HUES48 (cell line): ENCODE data around the gene CHPF.

Experiments used
- H3K27ac ChIP-seq: one replicate; pipeline ENCODE4 v1.7.0; 2013; ENCODE audit warnings: low read depth, low read length, inconsistent platforms
- H3K27me3 ChIP-seq: 2 replicates; pipeline ENCODE4 v1.6.1; 2013; ENCODE audit warnings: mild to moderate bottlenecking, low read length; ENCODE audit not compliant: control insufficient read depth, insufficient read depth
- H3K36me3 ChIP-seq: 2 replicates; pipeline ENCODE4 v1.6.1; 2013; ENCODE audit warnings: low read length; ENCODE audit not compliant: control insufficient read depth, insufficient read depth
- H3K4me1 ChIP-seq: 2 replicates; pipeline ENCODE4 v1.6.1; 2013; ENCODE audit warnings: mild to moderate bottlenecking, low read length; ENCODE audit not compliant: control insufficient read depth, insufficient read depth
- H3K4me3 ChIP-seq: 2 replicates; pipeline ENCODE4 v1.5.1; 2013; ENCODE audit warnings: mild to moderate bottlenecking, low read depth, low read length
- H3K9ac ChIP-seq: 2 replicates; pipeline ENCODE4 v1.6.1; 2013; ENCODE audit warnings: mild to moderate bottlenecking, low read depth, low read length, moderate library complexity
- H3K9me3 ChIP-seq: 2 replicates; pipeline ENCODE4 v1.6.1; 2013; ENCODE audit warnings: low read length; ENCODE audit not compliant: control insufficient read depth, insufficient read depth

Gene CHPF

GRCh38 chr2:219515874-219516629 lies 27.6 kb downstream of the CHPF start:
- Histone ChIP-seq H3K27me3 (peaks cover 66% of the 10 kb centered on the region), H3K4me1 (peaks cover 26% of the 10 kb centered on the region), H3K9ac (no peak overlapping the region), H3K4me3 (no peak overlapping the region), H3K36me3 (no peaks in the 10 kb centered on the region), H3K27ac (no peak overlapping the region), H3K9me3 (no peaks in the 10 kb centered on the region)

GRCh38 chr2:219514836-219515235 lies 28.8 kb downstream of the CHPF start:
- H3K4me1 ChIP-seq: peaks cover 26% of the 10 kb centered on the region
- no peak overlapping the region for H3K4me3 ChIP-seq
- H3K9me3 ChIP-seq: no peaks in the 10 kb centered on the region
- H3K9ac ChIP-seq: no peak overlapping the region
- no peaks in the 10 kb centered on the region for H3K36me3 ChIP-seq
- no peak overlapping the region for H3K27ac ChIP-seq
- H3K27me3 ChIP-seq: peaks cover 71% of the 10 kb centered on the region

- Histone ChIP-seq H3K27me3 (peaks cover 71% of the 10 kb centered on the region), H3K9ac (no peak within 1 kb of the TSS), H3K4me3 (0 out of 2 replicates have a peak within 1 kb of the TSS, but pooled peaks have one; percentile 1), H3K27ac (no peak within 1 kb of the TSS), H3K9me3 (no peaks in the 10 kb centered on the region), H3K36me3 (no peaks in the 10 kb centered on the region), H3K4me1 (peaks cover 29% of the 10 kb centered on the region)
Measured at GRCh38 chr2:219514196-219514761, 29.3 kb downstream of the CHPF start, which contains the start of gene ASIC4. Gene ASIC4, plus strand, starts transcription at chr2:219514482. Its CDS starts 243 bp downstream, at chr2:219514725.

- Histone ChIP-seq H3K4me3 (0 out of 2 replicates have a peak overlapping the region, but pooled peaks have one; percentile 1), H3K36me3 (no peaks in the 10 kb centered on the region), H3K4me1 (peaks cover 29% of the 10 kb centered on the region), H3K9me3 (no peaks in the 10 kb centered on the region), H3K9ac (no peak overlapping the region), H3K27me3 (peaks cover 71% of the 10 kb centered on the region), H3K27ac (no peak overlapping the region)
Measured at GRCh38 chr2:219513787-219514186, 29.8 kb downstream of the CHPF start.

- Histone ChIP-seq H3K27me3 (peaks cover 64% of the 10 kb centered on the region), H3K4me1 (peaks cover 38% of the 10 kb centered on the region), H3K27ac (no peak overlapping the region), H3K9ac (no peak overlapping the region), H3K9me3 (no peaks in the 10 kb centered on the region), H3K36me3 (no peaks in the 10 kb centered on the region), H3K4me3 (no peak overlapping the region)
Measured at GRCh38 chr2:219512524-219513216, 30.9 kb downstream of the CHPF start.

- Histone ChIP-seq H3K4me1 (peaks cover 47% of the 10 kb centered on the region), H3K27ac (no peak overlapping the region), H3K9ac (no peak overlapping the region), H3K27me3 (peaks cover 56% of the 10 kb centered on the region), H3K36me3 (no peaks in the 10 kb centered on the region), H3K4me3 (no peak overlapping the region), H3K9me3 (no peaks in the 10 kb centered on the region)
Measured at GRCh38 chr2:219511547-219512325, 31.9 kb downstream of the CHPF start.

GRCh38 chr2:219510512-219511135 lies 33.0 kb downstream of the CHPF start:
- peak overlapping the region; percentile 60; the same call in 1 of the 2 replicates for H3K4me3 ChIP-seq
- no peak overlapping the region for H3K27ac ChIP-seq
- H3K36me3 ChIP-seq: no peaks in the 10 kb centered on the region
- peaks cover 57% of the 10 kb centered on the region for H3K4me1 ChIP-seq
- peaks cover 45% of the 10 kb centered on the region for H3K27me3 ChIP-seq
- no peak overlapping the region for H3K9ac ChIP-seq
- no peaks in the 10 kb centered on the region for H3K9me3 ChIP-seq

GRCh38 chr2:219509780-219510511 lies 33.7 kb downstream of the CHPF start:
- H3K27ac ChIP-seq: no peak overlapping the region
- H3K9me3 ChIP-seq: no peaks in the 10 kb centered on the region
- peaks cover 57% of the 10 kb centered on the region for H3K4me1 ChIP-seq
- H3K27me3 ChIP-seq: peaks cover 38% of the 10 kb centered on the region
- peaks cover 3% of the 10 kb centered on the region; the same call in 1 of the 2 replicates for H3K36me3 ChIP-seq
- H3K4me3 ChIP-seq: peak overlapping the region; percentile 60
- H3K9ac ChIP-seq: no peak overlapping the region

GRCh38 chr2:219508971-219509779 lies 34.4 kb downstream of the CHPF start:
- Histone ChIP-seq H3K4me3 (peak overlapping the region; percentile 60), H3K9me3 (no peaks in the 10 kb centered on the region), H3K27me3 (peaks cover 30% of the 10 kb centered on the region), H3K4me1 (peaks cover 57% of the 10 kb centered on the region), H3K36me3 (peaks cover 11% of the 10 kb centered on the region), H3K27ac (no peak overlapping the region), H3K9ac (no peak overlapping the region)
